Limb (tissue), 2 donors: ENCODE results near the gene PTX4.
"Not testable (repeated sequence)": the region's sequence is repeated elsewhere in the genome, so short reads cannot be mapped to it uniquely, and the experiment has no call there.

Experiments
- DNase-seq, 2 donors: peaks; one replicate each; pipeline ENCODE4 v3.0.0-alpha.2; 2016; ENCODE audit errors: extremely low spot score in 2 of 2

Gene PTX4

DNA sequence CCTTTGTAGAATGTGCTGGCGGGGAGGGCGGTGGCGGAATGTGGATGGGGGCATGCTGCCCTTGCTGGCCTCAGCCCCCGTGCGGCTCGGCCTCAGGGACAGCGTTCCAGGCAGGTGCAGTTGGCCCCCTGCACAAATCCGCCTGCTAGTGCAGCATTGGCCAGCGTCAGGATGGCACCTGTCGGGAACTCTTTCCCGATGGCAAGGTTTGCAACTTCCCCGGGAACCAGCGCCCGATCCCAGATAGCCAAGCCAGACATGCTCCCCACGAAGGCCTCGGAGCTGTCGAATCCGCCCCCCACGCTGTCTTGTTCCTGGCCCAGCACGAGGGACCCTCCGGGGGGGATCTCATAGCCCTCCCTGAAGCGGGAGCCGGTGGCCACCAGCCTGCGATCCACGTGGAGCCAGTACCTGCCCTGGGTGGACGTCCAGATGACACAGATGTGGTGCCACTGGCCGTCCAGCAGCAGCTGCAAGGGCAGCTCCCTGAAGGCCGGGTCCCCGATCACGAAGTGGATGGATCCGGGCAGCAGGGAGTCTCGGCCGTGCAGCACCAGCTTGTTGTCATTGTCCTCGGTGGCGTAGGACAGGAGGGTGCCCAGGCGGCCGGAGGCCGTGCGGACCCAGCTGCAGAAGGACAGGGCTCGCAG lies 2.8 kb downstream of the PTX4 start:
- DNase-seq: no peak

- DNase-seq: no peak
Observed at GRCh38 chr16:1481906-1482835, 6.6 kb downstream of the PTX4 start.

- not testable (repeated sequence) for DNase-seq
Observed at GRCh38 chr16:1478937-1479336, 9.8 kb downstream of the PTX4 start.

GRCh38 chr16:1477033-1477432 lies 11.7 kb downstream of the PTX4 start:
- DNase-seq: no peak

DNA sequence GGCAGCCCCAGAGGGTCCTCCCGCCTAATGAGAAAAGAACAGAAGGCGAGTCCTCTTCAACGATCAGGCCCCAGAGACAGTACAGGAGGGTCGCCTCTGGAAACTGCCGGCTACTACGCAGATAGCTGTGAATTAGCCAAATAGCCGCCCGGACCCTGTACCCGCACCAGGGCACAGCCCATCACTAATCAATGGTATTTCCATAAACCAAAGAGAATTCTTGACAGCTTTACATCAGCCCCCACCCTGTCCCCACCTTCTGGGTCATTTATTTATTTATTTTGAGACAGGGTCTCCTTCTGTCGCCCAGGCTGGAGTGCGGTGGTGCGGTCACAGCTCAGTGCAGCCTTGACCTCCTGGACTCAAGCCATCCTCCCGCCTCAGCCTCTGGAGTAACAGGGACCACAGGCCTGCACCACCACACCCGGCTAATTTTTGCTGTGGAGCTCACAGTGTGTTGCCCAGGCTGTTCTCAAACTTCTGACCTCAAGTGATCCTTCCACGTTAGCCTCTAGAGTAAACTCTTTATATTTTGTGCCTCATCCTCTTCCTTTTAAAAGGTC lies 13.1 kb downstream of the PTX4 start:
- DNase-seq: no peak

DNA sequence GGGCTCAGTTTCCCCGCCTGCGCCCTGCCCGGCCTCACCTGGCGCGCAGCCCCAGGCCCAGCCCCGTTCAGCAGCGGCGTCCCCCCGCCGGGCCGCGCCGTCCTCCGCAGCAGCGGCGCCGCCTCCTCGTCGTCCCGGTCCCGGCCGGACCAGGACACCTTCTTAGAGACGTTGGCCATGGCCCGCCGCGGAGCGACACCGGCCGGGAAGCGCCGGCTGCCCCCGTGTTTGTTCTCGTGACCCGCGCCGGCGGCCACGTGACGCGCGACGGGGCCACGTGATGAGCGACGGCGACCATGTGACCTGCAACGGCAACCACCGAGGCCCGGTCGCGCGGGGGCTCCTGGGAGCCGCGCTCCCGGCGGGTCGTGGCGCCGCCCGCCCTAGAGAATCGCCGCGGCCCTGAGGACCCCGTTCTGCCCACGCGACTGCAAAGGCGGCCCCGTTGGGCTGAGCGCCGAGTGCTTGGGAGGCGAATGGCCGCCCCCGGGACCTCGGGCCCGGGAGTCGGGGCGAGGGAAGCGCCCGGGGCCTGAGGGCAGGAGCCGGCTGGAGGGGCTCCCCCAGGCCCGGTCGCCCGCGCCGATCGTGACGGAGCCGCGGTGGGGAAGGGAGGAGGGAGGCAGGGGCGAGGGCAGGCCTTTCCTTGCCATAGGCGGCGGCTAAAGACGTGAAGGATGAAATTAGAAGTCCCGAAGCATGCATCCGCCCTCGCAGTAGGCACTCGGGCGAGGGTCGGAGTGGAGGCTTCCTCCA lies 13.8 kb downstream of the PTX4 start, which contains the start of gene CLCN7:
Gene CLCN7, minus strand, starts transcription at position 233 of the 756 bp plus-strand sequence. Its CDS starts 54 bp downstream, at position 179.
- DNase-seq: peak; percentile 75 to 94

DNA sequence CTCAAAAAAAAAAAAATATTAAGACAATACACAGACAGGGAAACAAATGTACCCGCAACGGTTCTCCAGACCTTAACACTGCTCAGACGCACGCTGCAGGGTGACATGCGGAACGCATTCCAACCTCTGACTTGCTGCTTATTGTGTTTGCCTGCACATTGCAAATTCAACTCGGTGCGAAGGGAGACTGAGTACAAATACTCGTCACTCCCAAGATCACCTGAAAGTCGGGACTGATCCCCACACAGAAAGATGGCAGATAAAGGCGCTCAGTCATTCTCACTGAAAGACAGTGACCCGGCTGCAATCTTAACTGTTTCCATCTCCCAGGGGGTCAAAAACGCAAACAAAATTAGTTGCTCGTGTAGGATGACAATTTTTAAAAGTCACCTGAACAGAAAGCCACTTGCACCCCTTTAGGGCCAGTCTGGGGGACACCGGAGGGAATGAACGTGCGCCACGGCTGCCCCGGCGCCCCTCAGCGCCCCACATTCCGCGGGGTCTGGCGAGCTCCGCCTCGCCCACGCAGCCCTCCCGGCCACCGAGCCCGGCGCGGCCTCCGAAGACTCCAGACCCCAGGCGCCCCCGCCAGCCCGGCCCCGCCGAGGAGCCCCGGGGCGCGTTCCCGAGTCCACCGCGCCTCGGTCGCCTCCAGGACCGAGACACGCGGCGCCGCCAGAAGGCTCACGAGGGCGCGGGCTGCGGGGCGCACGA lies 14.5 kb downstream of the PTX4 start:
- no peak for DNase-seq

- no peak for DNase-seq
Observed at GRCh38 chr16:1472974-1473373, 15.8 kb downstream of the PTX4 start.

DNA sequence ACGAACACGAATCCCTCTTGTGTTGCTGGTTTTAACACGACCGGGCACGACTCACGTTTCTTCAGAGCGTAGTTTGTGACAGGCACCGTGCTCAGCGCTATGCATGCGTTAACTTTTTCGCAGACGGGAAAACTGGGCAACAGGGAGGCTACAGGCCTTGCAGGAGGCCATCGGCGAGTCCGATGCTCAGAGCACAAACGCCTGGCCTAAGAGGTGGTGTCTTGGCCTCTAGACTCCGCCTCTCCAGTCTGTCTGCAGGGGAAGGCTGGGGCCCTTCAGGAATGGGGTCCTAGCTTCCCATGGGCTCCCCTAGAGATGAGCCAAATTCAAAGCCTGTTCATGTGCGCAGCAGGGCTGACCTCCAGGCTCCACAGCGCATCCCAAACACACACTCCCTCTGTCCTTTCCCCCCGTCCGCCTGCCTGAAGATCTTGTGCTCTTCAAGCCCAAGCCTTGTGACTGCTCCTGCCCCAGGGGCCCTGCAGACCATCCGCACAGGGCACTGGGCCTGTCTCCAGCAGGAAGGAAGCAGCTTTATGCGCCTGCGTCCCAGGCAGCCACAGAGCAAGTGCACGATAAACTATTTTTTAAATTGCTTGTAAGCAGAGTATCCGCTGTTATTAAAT lies 17.1 kb downstream of the PTX4 start:
- DNase-seq: no peak

- DNase-seq: no peak
Observed at GRCh38 chr16:1470481-1471251, 18.1 kb downstream of the PTX4 start.

- DNase-seq: no peak
Observed at GRCh38 chr16:1469693-1470201, 19.0 kb downstream of the PTX4 start.

GRCh38 chr16:1469141-1469540 lies 19.6 kb downstream of the PTX4 start:
- DNase-seq: not testable (repeated sequence)

DNA sequence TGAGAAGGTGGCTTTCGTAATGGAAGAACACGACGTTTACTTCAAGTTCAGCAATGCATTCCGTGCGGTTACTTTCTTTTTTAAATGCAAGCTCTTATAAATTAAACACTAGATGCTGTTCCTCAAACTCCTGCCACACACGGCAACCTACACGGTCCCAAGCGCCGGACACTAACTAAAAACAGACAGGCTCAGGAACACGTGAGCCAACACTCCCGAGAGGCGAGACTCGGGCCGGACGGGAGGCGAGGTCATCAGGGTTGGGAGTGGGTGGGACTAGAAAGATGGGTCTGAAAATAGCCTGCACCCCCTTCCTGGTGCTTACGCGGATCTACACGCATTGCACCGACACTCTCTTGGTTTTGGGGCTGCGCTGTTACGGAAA lies 20.3 kb downstream of the PTX4 start:
- DNase-seq: no peak

- no peak for DNase-seq
Observed at GRCh38 chr16:1466968-1467521, 21.7 kb downstream of the PTX4 start.

GRCh38 chr16:1466054-1466453 lies 22.7 kb downstream of the PTX4 start:
- no peak for DNase-seq

DNA sequence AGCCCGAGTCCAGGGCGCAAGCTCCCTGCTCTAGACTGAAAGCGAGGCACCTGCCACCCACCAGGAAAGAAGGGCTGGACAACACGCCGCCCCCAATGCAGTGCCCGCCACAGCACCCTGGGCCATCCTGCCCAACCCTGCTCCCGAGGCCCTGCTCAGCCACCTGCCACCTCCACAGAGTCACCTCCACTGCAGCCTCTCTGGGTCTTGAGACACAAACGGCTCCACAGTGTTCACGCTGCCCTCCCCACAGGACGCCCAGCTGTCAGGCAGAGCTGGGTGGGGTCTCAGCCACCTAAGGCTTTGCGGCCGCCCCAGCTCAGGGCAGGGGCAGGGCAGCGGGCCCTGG lies 23.2 kb downstream of the PTX4 start:
- no peak for DNase-seq

- DNase-seq: no peak
Observed at GRCh38 chr16:1464894-1465566, 23.7 kb downstream of the PTX4 start.

DNA sequence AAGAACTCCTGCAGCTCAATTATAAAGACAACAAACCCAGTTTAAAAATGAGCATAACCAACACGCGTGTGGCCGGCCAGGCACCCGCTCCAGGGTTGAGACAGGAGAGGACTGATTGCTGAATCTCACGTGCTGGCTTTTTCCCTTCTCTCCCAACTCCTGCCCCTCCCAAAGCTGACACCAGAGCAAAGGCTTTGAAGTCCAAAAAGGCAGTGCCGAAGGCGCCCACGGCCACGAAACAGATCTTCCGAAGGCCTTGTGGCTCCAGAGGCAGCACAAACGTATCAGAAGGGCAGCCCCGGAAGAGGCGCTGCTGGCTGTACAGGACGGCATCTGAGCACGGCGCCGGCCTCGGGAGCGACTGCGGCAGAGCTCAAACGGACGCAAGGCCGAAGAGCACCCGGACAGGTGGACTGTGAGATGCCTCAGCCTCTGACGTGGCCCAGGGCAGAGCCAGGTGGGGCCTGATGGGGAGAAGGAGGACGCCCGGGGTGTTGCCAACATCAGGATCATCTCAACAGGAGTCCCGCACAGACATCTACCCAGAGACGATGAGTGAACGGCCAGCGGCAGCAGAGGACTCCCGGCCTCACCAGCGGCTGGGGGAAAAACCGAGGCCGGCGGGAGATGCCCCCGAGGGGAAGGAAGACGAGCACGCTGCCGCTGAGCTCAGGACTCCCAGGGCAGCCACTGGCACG lies 24.4 kb downstream of the PTX4 start:
- no peak for DNase-seq
